Activated CD4-positive, alpha-beta T cell treated with anti-CD3 and anti-CD28 coated beads for 36 hours (primary cell): Measurements from ENCODE around the gene PBLD. TPM values are rescaled to one million over a fixed set of nuclear protein-coding genes. Genes with fewer than 3 reads are reported as not detected.

ENCODE experiments used
- ATAC-seq: fragments of 200-7000 bp; cut with Tn5 transposase; one replicate; pipeline ENCODE4 v1.10.0; 2021; ENCODE audit warnings: mild to moderate bottlenecking, moderate library complexity
- CTCF ChIA-PET: fragments of 350-600 bp; sonication (Branson Sonifier 250); formaldehyde crosslinking; loops from one replicate; lab custom pipeline; 2021; ENCODE audit warnings: antibody characterized with exemption; lab: Charles Lee
- POLR2A ChIA-PET: fragments of 350-600 bp; sonication (Branson Sonifier 250); formaldehyde crosslinking; loops from one replicate; lab custom pipeline; 2021; ENCODE audit warnings: antibody characterized with exemption, inconsistent platforms; lab: Charles Lee
- DNase-seq: peaks from one replicate; pipeline ENCODE4 v3.0.0-alpha.2; 2020
- H3K27ac Mint-ChIP-seq: one replicate; pipeline ENCODE4 v1.8.0; 2021; ENCODE audit warnings: mixed read lengths
- H3K27me3 Mint-ChIP-seq: one replicate; pipeline ENCODE4 v1.8.0; 2021; ENCODE audit warnings: mixed read lengths
- H3K36me3 Mint-ChIP-seq: one replicate; pipeline ENCODE4 v1.8.0; 2021; ENCODE audit warnings: low read depth, mixed read lengths
- H3K4me1 Mint-ChIP-seq: one replicate; pipeline ENCODE4 v1.8.0; 2021; ENCODE audit warnings: mixed read lengths
- H3K4me3 Mint-ChIP-seq: one replicate; pipeline ENCODE4 v1.8.0; 2021; ENCODE audit warnings: mild to moderate bottlenecking, moderate library complexity, mixed read lengths
- H3K9me3 Mint-ChIP-seq: one replicate; pipeline ENCODE4 v1.8.0; 2021; ENCODE audit warnings: low read depth, mixed read lengths
- intact Hi-C, 2 experiments: fragments of 100-400 bp; cut with DNase I in 1 of 2; cut with micrococcal nuclease in 1 of 2; formaldehyde crosslinking; loops; one replicate each; pipeline versions ENCODE4 v1.14.2 to v1.15.1; 2022 to 2024; cut with DNase I, micrococcal nuclease
- total RNA-seq, 2 experiments: library from RNA; stranded (reverse); gene quantifications; one replicate each; pipeline ENCODE4 v1.2.3, GENCODE V29; 2021

Gene PBLD
- total RNA-seq = 1 to 10 TPM; 1.1 to 1.2 TPM

GRCh38 chr10:68332259-68333057, at the start of gene PBLD:
Gene PBLD, minus strand, starts transcription at chr10:68332928. Its CDS starts 26,084 bp downstream, at chr10:68306844.
- peaks cover 48% of the 10 kb centered on the region for H3K4me1 Mint-ChIP-seq

GRCh38 chr10:68371604-68372003, 38.9 kb upstream of the PBLD start:
- DNase-seq (no peak), ATAC-seq (no peak)
- Mint-ChIP-seq H3K4me3 (no peak overlapping the region), H3K9me3 (peaks cover 8% of the 10 kb centered on the region), H3K27ac (no peak overlapping the region), H3K4me1 (no peaks in the 10 kb centered on the region), H3K27me3 (no peaks in the 10 kb centered on the region), H3K36me3 (peaks cover 37% of the 10 kb centered on the region)
- POLR2A ChIA-PET = interaction anchor here (0.6 kb wide), 1 partner anchor 32 kb away, joined by 3 read pairs; no protein-coding TSS in a partner anchor
- intact Hi-C loops = no loop called here
- CTCF ChIA-PET = interaction anchor here (0.7 kb wide), 2 partner anchors 49 to 379 kb away, joined by 3 to 5 read pairs; no protein-coding TSS in a partner anchor

More at GRCh38 chr10:68332259-68333057, at the start of gene PBLD:
- peak; percentile 10 for ATAC-seq
- peak within 1 kb of the TSS; percentile 97 for H3K4me3 Mint-ChIP-seq
- peak; percentile 79 for DNase-seq
- H3K27ac Mint-ChIP-seq = peak within 1 kb of the TSS; percentile 100
- intact Hi-C loops = loop anchor here (1.0 to 10.0 kb wide), 11 partner anchors 75 to 762 kb away; partner anchors contain the start of genes CCAR1 (in 2 of the 2), RUFY2 (in 2 of the 2), DDX21 (in 1 of the 2) and DDX50 (in 1 of the 2)
- H3K9me3 Mint-ChIP-seq = no peaks in the 10 kb centered on the region
- peaks cover 45% of the 10 kb centered on the region for H3K36me3 Mint-ChIP-seq
- ChIA-PET POLR2A (interaction anchor here (0.5 to 2.4 kb wide), 6 partner anchors 13 to 821 kb away, joined by 3 to 29 read pairs (median 4); no protein-coding TSS in a partner anchor), CTCF (interaction anchor here (0.7 to 2.5 kb wide), 7 partner anchors 9 to 208 kb away, joined by 3 to 13 read pairs (median 4); partner anchors contain the start of gene ATOH7)
- no peaks in the 10 kb centered on the region for H3K27me3 Mint-ChIP-seq

GRCh38 chr10:68367121-68367520, 34.4 kb upstream of the PBLD start:
- Mint-ChIP-seq H3K27ac (no peak overlapping the region), H3K4me1 (no peaks in the 10 kb centered on the region), H3K27me3 (no peaks in the 10 kb centered on the region), H3K36me3 (peaks cover 24% of the 10 kb centered on the region), H3K4me3 (no peak overlapping the region), H3K9me3 (peaks cover 5% of the 10 kb centered on the region)
- POLR2A ChIA-PET = no interaction called here
- CTCF ChIA-PET = interaction anchor here (0.7 to 1.3 kb wide), 2 partner anchors 14 to 18 kb away, joined by 3 to 4 read pairs; no protein-coding TSS in a partner anchor
- intact Hi-C loops = no loop called here
- ATAC-seq (no peak), DNase-seq (no peak)

GRCh38 chr10:68366600-68366999, 33.9 kb upstream of the PBLD start:
- POLR2A ChIA-PET = no interaction called here
- peaks cover 19% of the 10 kb centered on the region for H3K36me3 Mint-ChIP-seq
- no peak overlapping the region for H3K4me3 Mint-ChIP-seq
- peaks cover 3% of the 10 kb centered on the region for H3K9me3 Mint-ChIP-seq
- H3K27ac Mint-ChIP-seq = no peak overlapping the region
- intact Hi-C loops = no loop called here
- no peaks in the 10 kb centered on the region for H3K27me3 Mint-ChIP-seq
- DNase-seq = no peak
- no peaks in the 10 kb centered on the region for H3K4me1 Mint-ChIP-seq
- CTCF ChIA-PET = interaction anchor here (0.5 to 1.3 kb wide), 2 partner anchors 17 to 144 kb away, joined by 4 read pairs; no protein-coding TSS in a partner anchor
- ATAC-seq = no peak

- DNase-seq (no peak), ATAC-seq (peak; percentile 58)
- intact Hi-C loops = loop anchor here in 1 of 2 experiments (1.0 kb wide), 1 partner anchor 31 kb away; no protein-coding TSS in a partner anchor
- H3K36me3 Mint-ChIP-seq = peaks cover 11% of the 10 kb centered on the region
- H3K9me3 Mint-ChIP-seq = peaks cover 1% of the 10 kb centered on the region
- ChIA-PET CTCF (no interaction called here), POLR2A (no interaction called here)
- H3K27ac Mint-ChIP-seq = no peak overlapping the region
- no peaks in the 10 kb centered on the region for H3K4me1 Mint-ChIP-seq
- H3K4me3 Mint-ChIP-seq = no peak overlapping the region
- no peaks in the 10 kb centered on the region for H3K27me3 Mint-ChIP-seq
These were observed 32.9 kb upstream of the PBLD start for GRCh38 chr10:68365611-68366010.

- H3K27me3 Mint-ChIP-seq = no peaks in the 10 kb centered on the region
- H3K27ac Mint-ChIP-seq = no peak overlapping the region
- CTCF ChIA-PET = interaction anchor here (0.5 kb wide), 2 partner anchors 464 to 993 kb away, joined by 3 to 4 read pairs; no protein-coding TSS in a partner anchor
These were observed 31.6 kb upstream of the PBLD start for GRCh38 chr10:68364101-68364886.

GRCh38 chr10:68362590-68362989, 29.9 kb upstream of the PBLD start:
- intact Hi-C loops = no loop called here
- no peak for DNase-seq
- Mint-ChIP-seq H3K27me3 (no peaks in the 10 kb centered on the region), H3K27ac (no peak overlapping the region), H3K4me1 (no peaks in the 10 kb centered on the region), H3K4me3 (no peak overlapping the region), H3K36me3 (peaks cover 5% of the 10 kb centered on the region), H3K9me3 (no peaks in the 10 kb centered on the region)
- no peak for ATAC-seq
- ChIA-PET CTCF (interaction anchor here (1.2 to 2.1 kb wide), 3 partner anchors 10 to 50 kb away, joined by 4 to 11 read pairs (median 6); no protein-coding TSS in a partner anchor), POLR2A (no interaction called here)

More at GRCh38 chr10:68364101-68364886, 31.6 kb upstream of the PBLD start:
- Mint-ChIP-seq H3K4me3 (no peak overlapping the region), H3K36me3 (peaks cover 5% of the 10 kb centered on the region), H3K4me1 (no peaks in the 10 kb centered on the region), H3K9me3 (no peaks in the 10 kb centered on the region)
- ATAC-seq (no peak), DNase-seq (no peak)
- intact Hi-C loops = no loop called here
- POLR2A ChIA-PET = no interaction called here

- H3K4me1 Mint-ChIP-seq = no peaks in the 10 kb centered on the region
- peaks cover 5% of the 10 kb centered on the region for H3K36me3 Mint-ChIP-seq
- ATAC-seq = no peak
- ChIA-PET POLR2A (no interaction called here), CTCF (no interaction called here)
- no peak overlapping the region for H3K27ac Mint-ChIP-seq
- no peak overlapping the region for H3K4me3 Mint-ChIP-seq
- H3K9me3 Mint-ChIP-seq = no peaks in the 10 kb centered on the region
- H3K27me3 Mint-ChIP-seq = no peaks in the 10 kb centered on the region
- intact Hi-C loops = no loop called here
- DNase-seq = no peak
These were observed 26.5 kb upstream of the PBLD start for GRCh38 chr10:68359189-68359588.

GRCh38 chr10:68353537-68353936, 20.8 kb upstream of the PBLD start:
- Mint-ChIP-seq H3K4me1 (peaks cover 1% of the 10 kb centered on the region), H3K36me3 (peaks cover 9% of the 10 kb centered on the region), H3K9me3 (no peaks in the 10 kb centered on the region), H3K27me3 (no peaks in the 10 kb centered on the region), H3K4me3 (no peak overlapping the region), H3K27ac (no peak overlapping the region)
- ATAC-seq (no peak), DNase-seq (no peak)
- ChIA-PET POLR2A (no interaction called here), CTCF (interaction anchor here (1.6 kb wide), 1 partner anchor 9 kb away, joined by 6 read pairs; no protein-coding TSS in a partner anchor)
- intact Hi-C loops = no loop called here

- intact Hi-C loops = loop anchor here (1.0 kb wide), 2 partner anchors 135 to 136 kb away; no protein-coding TSS in a partner anchor
- CTCF ChIA-PET = interaction anchor here (0.6 to 2.5 kb wide), 24 partner anchors 9 to 560 kb away, joined by 3 to 16 read pairs (median 5); partner anchors contain the start of gene PBLD
- H3K9me3 Mint-ChIP-seq = no peaks in the 10 kb centered on the region
- peak overlapping the region; percentile 51 for H3K27ac Mint-ChIP-seq
- POLR2A ChIA-PET = interaction anchor here (0.6 to 2.2 kb wide), 9 partner anchors 9 to 476 kb away, joined by 3 to 29 read pairs (median 3); partner anchors contain the start of genes HNRNPH3 and PBLD
- ATAC-seq (peak; percentile 73), DNase-seq (peak; percentile 63)
- H3K27me3 Mint-ChIP-seq = no peaks in the 10 kb centered on the region
- no peak overlapping the region for H3K4me3 Mint-ChIP-seq
- H3K36me3 Mint-ChIP-seq = peaks cover 28% of the 10 kb centered on the region
- peaks cover 7% of the 10 kb centered on the region for H3K4me1 Mint-ChIP-seq
These were observed 15.6 kb upstream of the PBLD start for GRCh38 chr10:68348265-68348741.
